ENCODE measurements around the gene NDUFB1. TPM values are rescaled to one million over a fixed set of nuclear protein-coding genes. Genes with fewer than 3 reads are reported as not detected.

The NDUFB1 gene
- total RNA-seq, 2 experiments from 2014 or later, result 127 to 130 TPM

DNA sequence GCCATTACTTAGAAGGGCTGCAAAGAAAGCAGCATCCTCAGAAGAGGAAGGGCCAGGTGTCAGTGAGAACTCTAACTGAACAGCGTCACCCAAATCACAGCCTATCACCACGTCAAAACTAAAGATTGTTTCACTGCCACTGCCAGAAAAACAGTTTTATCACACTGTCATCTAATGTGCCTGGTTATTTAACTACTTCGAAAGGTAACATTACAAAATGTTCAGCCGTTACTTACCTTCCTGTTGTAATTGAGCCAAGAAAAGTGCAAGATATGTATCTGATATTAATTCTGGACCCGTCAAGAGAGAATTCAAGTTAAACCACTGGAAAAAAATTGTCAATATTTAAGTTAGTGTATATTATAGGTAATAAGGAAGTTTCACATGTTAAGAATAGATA, 33.0 kb downstream of the NDUFB1 start:
- no peaks in the 10 kb centered on the region for H3K4me1 Mint-ChIP-seq (ENCODE audit: low read depth)
- ChIA-PET CTCF (interaction anchor here (3.8 kb wide), 1 partner anchor 18 kb away, joined by 14 read pairs; the partner anchor contains the start of gene ATXN3), POLR2A (no interaction called here)
- ATAC-seq (no peak), DNase-seq (no peak)
- no peak overlapping the region for H3K4me3 Mint-ChIP-seq
- H3K9me3 Mint-ChIP-seq (ENCODE audit: insufficient read depth), result no peaks in the 10 kb centered on the region
- no peaks in the 10 kb centered on the region for H3K27me3 Mint-ChIP-seq (ENCODE audit: low read depth)
- H3K36me3 Mint-ChIP-seq (ENCODE audit: low read depth), result peaks cover 27% of the 10 kb centered on the region
- H3K27ac Mint-ChIP-seq, result no peak overlapping the region

DNA sequence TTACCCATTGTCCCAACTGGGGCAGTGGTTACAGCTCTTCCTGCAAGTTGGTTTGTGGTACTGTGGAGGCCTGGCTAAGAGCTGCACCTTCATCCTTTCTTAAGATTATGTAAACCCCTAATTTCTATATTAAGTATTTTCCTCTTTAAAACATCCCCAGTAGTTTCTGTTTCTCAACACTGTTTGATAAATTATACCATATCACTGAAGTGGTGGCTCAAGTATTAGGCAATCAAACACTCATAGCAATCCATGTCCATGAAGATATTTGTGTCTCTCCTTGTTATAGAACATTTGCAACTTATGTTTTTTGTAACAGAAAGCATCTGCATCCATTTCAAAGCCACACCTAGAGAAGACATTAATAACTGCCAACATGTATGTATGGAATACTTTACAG, 47.0 kb downstream of the NDUFB1 start:
- no peaks in the 10 kb centered on the region for H3K9me3 Mint-ChIP-seq (ENCODE audit: insufficient read depth)
- H3K4me1 Mint-ChIP-seq (ENCODE audit: low read depth), result peaks cover 8% of the 10 kb centered on the region
- ATAC-seq, result no peak
- no peak overlapping the region for H3K4me3 Mint-ChIP-seq
- POLR2A ChIA-PET, result interaction anchor here (1.2 kb wide), 1 partner anchor 34 kb away, joined by 3 read pairs; no protein-coding TSS in a partner anchor
- peak overlapping the region; percentile 30 for H3K27ac Mint-ChIP-seq
- CTCF ChIA-PET, result interaction anchor here (0.6 to 1.5 kb wide), 2 partner anchors 19 to 32 kb away, joined by 3 to 8 read pairs; partner anchors contain the start of gene ATXN3
- H3K36me3 Mint-ChIP-seq (ENCODE audit: low read depth), result peaks cover 20% of the 10 kb centered on the region
- H3K27me3 Mint-ChIP-seq (ENCODE audit: low read depth), result no peaks in the 10 kb centered on the region
- no peak for DNase-seq

Other genes with a start within 250 kb of the NDUFB1 start
- 1 to 10 TPM; 1.6 to 2.6 TPM for gene FBLN5, start 174.0 kb downstream of the NDUFB1 start, total RNA-seq
- 10 to 100 TPM; 43.6 to 44.5 TPM for gene TRIP11, start 81.6 kb downstream of the NDUFB1 start, total RNA-seq
- 10 to 100 TPM; 25.8 to 26.0 TPM for gene ATXN3, start 15.1 kb downstream of the NDUFB1 start, total RNA-seq
- 10 to 100 TPM; 63.7 to 85.4 TPM for gene CPSF2, start 263 bp upstream of the NDUFB1 start, total RNA-seq
- under 1 TPM in 1 of 2 experiments, not detected in 1; 0.05 TPM for gene SLC24A4, start 201.5 kb upstream of the NDUFB1 start, total RNA-seq

Measured in activated CD8-positive, alpha-beta T cell treated with anti-CD3 and anti-CD28 coated beads, Interleukin-2, amount 10 ng/mL, durations not matched to agents 7 days and 5 days (primary cell).